GM21528 (cell line): ENCODE measurements around the gene MAGI1.

Experiments
- ATAC-seq: cut with Tn5 transposase; IDR thresholded peaks from one replicate; pipeline ENCODE4 v1.9.1; 2021; ENCODE audit warnings: mild to moderate bottlenecking, moderate library complexity; ENCODE audit not compliant: unreplicated experiment, low FRiP score

MAGI1 gene

GRCh38 chr3:65422154-65422553, 616.6 kb downstream of the MAGI1 start:
- no peak for ATAC-seq

- no peak for ATAC-seq
Observed at GRCh38 chr3:65419233-65419632, 619.5 kb downstream of the MAGI1 start.

GRCh38 chr3:65413891-65414290, 624.8 kb downstream of the MAGI1 start:
- ATAC-seq, result no peak

- no peak for ATAC-seq
Observed at GRCh38 chr3:65412588-65412987, 626.1 kb downstream of the MAGI1 start.

- ATAC-seq, result no peak
Observed at GRCh38 chr3:65411367-65411766, 627.4 kb downstream of the MAGI1 start.

- ATAC-seq, result no peak
Observed at GRCh38 chr3:65409176-65409569, 629.5 kb downstream of the MAGI1 start.

GRCh38 chr3:65408531-65409175, 630.1 kb downstream of the MAGI1 start:
- no peak for ATAC-seq

GRCh38 chr3:65406470-65406869, 632.2 kb downstream of the MAGI1 start:
- ATAC-seq, result no peak

GRCh38 chr3:65402597-65402996, 636.1 kb downstream of the MAGI1 start:
- ATAC-seq, result no peak

GRCh38 chr3:65401359-65402305, 637.1 kb downstream of the MAGI1 start:
- no peak for ATAC-seq

- ATAC-seq, result no peak
Observed at GRCh38 chr3:65400899-65401298, 637.8 kb downstream of the MAGI1 start.

GRCh38 chr3:65398953-65399352, 639.8 kb downstream of the MAGI1 start:
- ATAC-seq, result no peak

GRCh38 chr3:65396078-65396477, 642.6 kb downstream of the MAGI1 start:
- ATAC-seq, result no peak

GRCh38 chr3:65391068-65391467, 647.6 kb downstream of the MAGI1 start:
- no peak for ATAC-seq

GRCh38 chr3:65385805-65386204, 652.9 kb downstream of the MAGI1 start:
- no peak for ATAC-seq

- no peak for ATAC-seq
Observed at GRCh38 chr3:65381496-65382010, 657.2 kb downstream of the MAGI1 start.

GRCh38 chr3:65379223-65379622, 659.5 kb downstream of the MAGI1 start:
- ATAC-seq, result no peak

- no peak for ATAC-seq
Observed at GRCh38 chr3:65377637-65378036, 661.1 kb downstream of the MAGI1 start.

- ATAC-seq, result no peak
Observed at GRCh38 chr3:65376426-65376825, 662.3 kb downstream of the MAGI1 start.

- no peak for ATAC-seq
Observed at GRCh38 chr3:65371053-65371452, 667.7 kb downstream of the MAGI1 start.

- ATAC-seq, result no peak
Observed at GRCh38 chr3:65368866-65369265, 669.9 kb downstream of the MAGI1 start.

- ATAC-seq, result no peak
Observed at GRCh38 chr3:65362688-65363087, 676.0 kb downstream of the MAGI1 start.
